Measurements from ENCODE around the gene SPX.

DNA sequence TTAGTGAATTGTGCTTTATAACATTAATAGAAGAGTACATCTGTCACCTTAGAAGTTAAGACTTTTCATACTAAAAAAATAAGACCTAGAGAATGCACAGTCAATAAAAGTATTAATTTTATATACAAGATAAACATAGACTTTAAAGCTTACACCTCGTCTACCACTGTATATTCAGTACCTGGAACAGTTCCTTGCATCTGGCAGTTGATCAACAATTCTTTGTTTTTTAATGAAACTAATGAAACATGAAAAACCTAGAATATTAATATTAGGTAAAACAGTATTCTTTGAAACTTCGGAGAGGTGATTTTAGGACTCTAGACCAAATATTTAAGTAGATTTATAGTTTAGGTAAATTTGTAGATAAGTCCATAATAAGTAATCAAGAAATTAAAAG, 20.2 kb upstream of the SPX start:
- TF ChIP-seq, protein P1, sequence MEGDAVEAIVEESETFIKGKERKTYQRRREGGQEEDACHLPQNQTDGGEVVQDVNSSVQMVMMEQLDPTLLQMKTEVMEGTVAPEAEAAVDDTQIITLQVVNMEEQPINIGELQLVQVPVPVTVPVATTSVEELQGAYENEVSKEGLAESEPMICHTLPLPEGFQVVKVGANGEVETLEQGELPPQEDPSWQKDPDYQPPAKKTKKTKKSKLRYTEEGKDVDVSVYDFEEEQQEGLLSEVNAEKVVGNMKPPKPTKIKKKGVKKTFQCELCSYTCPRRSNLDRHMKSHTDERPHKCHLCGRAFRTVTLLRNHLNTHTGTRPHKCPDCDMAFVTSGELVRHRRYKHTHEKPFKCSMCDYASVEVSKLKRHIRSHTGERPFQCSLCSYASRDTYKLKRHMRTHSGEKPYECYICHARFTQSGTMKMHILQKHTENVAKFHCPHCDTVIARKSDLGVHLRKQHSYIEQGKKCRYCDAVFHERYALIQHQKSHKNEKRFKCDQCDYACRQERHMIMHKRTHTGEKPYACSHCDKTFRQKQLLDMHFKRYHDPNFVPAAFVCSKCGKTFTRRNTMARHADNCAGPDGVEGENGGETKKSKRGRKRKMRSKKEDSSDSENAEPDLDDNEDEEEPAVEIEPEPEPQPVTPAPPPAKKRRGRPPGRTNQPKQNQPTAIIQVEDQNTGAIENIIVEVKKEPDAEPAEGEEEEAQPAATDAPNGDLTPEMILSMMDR (IDR thresholded peaks at IDR 0.05): no peak
- no peak for TF ChIP-seq POLR2A (IDR thresholded peaks at IDR 0.05)
